IPS DF 19.7 (cell line): Measurements from ENCODE around the gene IQGAP3.
"Not testable (repeated sequence)": the region's sequence is repeated elsewhere in the genome, so short reads cannot be mapped to it uniquely, and the experiment has no call there.

Experiments used
- DNase-seq: peaks from one replicate; pipeline ENCODE4 v3.0.0-alpha.2; 2013; ENCODE audit warnings: low read depth, low spot score

Gene IQGAP3

DNA sequence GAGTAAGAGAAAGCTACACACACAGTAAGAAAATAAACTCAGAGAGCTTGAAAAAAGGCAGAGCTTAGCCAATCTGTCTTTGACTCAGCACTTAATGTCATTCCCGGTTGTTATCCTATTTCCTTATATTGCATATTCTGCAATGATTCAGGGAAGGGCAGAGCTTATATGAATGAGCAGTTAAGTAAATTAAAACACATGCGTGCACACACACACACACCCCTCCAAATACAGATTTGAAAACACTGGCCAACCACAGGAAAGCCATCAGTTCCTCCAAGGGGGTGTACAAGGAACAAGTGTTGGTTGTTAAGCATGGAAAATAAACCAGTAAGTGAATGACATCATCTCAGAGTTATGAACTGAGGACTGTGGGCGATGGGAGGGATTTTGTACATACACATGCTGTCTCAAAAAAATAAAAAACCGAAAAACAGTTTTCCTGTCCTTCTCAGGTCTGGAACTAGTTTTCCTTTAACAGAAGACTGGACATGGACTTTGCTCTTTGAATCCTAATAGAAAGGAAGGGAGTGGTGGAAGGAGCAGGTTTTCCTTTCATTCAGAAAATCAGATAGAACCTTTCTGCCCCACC lies 1.0 kb downstream of the IQGAP3 start:
- DNase-seq, result no peak

DNA sequence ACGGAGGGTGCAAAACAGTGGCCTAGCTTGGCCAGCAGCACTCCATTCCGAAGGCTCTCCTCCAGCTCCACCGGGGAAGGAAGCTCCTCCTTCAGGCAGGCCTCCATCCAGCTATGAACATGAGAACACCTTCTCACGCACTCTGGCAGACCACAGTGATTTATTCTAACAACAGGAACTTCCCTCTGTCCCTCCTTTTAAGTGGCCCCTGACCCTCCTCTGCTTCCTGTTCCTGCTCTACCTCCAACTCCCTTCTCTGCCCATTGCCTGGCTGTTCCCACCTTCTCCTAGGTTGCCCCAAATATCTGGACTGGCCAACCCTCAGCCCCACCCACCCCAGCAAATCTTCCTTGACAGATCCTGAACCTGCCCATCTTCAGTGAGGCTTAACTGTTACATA lies 5.9 kb downstream of the IQGAP3 start:
- DNase-seq, result no peak

- no peak for DNase-seq
Measured at GRCh38 chr1:156565519-156565918, 6.8 kb downstream of the IQGAP3 start.

DNA sequence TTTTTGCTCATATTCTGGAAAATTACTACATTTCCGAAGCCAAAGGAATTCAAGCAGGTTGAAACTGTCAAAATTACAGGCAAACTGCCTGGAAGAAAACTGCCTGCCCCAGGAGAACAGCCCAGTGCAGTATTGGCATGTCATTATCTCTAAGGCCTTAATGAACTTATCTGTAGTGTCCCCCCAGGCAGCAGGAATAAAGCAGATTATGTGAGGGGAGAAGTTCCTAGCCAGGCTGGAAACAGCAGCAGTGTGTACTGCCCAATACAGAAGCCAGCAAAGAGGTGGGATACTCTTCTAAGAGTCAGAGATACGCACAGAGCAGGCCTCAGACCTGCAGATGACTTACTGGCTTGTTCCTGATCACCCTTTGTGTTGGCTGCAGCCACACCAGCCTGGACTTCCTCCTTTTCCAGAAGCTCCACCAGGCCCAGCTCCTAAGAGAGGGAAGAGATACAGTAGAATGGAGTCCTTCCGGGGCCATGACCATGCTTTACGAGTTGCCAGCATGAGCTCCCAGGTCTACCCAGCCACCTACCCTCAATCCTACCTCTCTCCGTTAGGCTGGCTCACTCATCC lies 11.7 kb downstream of the IQGAP3 start:
- no peak for DNase-seq

- no peak for DNase-seq
Measured at GRCh38 chr1:156559797-156560385, 12.5 kb downstream of the IQGAP3 start.

- DNase-seq, result no peak
Measured at GRCh38 chr1:156559086-156559796, 13.1 kb downstream of the IQGAP3 start.

DNA sequence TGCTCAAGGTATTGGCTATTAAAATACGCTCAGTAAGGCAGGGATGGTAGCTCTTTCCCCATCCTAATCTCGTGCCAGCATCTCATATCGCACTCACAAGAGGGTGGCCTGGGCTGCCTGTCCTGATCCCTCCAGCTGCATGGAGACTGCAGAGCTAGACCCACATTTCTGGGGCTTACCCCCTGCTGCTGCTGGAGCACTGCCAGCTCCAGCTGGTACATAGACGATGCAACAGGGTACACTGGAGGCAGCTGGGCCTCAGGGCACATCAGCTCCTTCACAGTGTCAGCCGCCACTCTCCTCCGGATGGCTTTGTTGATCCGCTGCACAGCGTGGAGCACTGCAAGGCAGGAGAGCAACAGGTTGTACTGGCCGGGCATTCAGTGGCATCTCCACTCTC lies 16.0 kb downstream of the IQGAP3 start:
- no peak for DNase-seq

DNA sequence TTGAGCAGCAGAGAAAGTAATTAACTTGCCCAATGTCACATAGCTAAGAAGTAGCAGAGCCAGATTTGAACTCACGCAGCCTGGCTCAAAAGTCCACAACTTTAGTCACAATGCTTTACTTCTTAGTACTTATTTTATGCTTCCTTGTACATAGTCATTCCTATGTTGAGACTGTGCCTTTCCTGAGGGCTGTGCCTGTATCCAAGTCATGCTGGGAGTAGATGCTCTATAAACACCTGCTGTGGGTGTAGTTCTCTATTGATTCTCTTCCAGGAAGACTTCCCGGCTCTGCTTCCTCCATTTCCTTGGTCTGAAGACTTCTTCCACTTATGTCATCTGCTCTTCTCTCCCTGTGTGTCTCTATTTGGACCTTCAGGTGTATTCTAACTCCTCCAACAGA lies 16.6 kb downstream of the IQGAP3 start:
- no peak for DNase-seq

DNA sequence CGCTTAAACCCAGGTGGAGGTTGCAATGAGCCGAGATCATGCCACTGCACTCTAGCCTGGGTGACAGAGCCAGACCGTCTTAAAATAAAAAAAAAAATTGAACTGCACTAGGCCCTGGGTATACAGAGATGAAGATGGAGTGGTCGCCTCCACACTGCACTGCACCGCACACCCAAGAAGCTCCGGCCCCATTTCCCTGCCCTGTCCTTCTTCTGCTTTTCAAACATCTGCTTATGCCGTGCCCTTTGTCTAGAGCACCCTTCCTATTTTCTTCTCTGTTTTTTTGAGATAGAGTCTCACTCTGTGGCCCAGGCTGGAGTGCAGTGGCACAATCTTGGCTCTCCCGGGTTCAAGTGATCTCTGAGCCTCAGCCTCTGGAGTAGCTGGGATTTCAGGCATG lies 17.4 kb downstream of the IQGAP3 start:
- no peak for DNase-seq

DNA sequence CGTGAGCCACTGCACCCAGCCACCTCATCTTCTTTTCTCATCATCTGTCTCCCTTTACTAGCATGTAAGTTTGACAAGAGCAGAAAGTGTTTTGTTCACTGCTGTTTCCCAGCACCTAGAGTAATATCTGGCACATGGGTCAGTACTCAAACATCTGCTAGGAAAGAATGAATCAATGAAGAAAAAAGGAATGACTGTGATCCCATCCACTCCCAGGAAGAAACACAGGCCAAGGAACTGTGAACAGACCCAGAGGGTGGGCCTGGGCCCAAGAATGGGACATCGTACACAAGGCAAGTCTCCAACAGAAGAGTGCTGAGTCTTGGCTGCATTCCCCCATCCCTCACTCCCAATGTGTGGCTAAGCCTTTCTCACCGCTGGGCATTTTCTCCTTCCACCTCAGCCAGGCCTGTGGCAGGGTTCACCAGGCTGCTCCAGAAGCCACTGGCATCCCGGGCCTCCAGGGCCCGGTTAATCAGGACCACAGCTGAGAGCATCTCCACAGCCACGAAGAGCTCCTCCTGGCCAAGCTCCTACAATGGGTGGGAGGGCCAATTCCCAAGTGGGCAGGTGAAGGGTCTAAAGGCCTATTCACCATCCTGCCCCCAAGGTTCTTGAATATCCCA lies 18.4 kb downstream of the IQGAP3 start:
- no peak for DNase-seq

DNA sequence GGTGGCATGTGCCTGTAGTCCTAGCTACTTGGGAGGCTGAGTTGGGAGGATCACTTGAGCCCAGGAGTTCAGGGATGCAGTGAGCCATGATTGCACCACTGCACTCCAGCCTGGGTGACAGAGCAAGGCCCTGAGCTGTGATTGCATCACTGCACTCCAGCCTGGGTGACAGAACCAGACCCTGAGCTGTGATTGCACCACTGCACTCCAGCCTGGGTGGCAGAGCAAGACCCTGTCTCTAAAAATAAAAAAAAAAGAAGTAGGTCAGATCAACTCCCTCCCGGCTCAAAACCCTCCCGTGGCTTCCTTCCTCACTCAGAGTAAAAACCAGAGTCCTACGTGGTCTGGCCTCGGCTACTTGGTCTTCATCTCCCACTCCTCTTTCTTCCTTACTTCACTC lies 19.4 kb downstream of the IQGAP3 start:
- DNase-seq, result not testable (repeated sequence)

DNA sequence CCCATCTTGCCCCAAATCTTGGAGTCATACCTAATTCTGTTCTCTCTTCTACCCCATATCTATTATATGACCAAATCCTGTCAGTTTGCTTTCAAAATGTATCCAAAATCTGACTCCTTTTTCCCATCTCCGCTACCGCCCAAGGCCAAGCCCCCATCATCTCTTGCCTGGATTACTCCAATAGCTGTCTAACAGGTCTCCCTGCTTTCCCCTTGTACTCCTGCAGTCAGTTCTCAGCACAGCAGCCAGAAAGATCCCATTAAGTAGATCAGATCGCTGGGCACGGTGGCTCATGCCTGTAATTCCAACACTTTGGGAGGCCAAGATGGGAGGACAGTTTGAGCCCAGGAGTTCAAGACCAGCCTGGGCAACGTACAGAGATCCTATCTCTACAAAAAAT lies 19.8 kb downstream of the IQGAP3 start:
- DNase-seq, result no peak

DNA sequence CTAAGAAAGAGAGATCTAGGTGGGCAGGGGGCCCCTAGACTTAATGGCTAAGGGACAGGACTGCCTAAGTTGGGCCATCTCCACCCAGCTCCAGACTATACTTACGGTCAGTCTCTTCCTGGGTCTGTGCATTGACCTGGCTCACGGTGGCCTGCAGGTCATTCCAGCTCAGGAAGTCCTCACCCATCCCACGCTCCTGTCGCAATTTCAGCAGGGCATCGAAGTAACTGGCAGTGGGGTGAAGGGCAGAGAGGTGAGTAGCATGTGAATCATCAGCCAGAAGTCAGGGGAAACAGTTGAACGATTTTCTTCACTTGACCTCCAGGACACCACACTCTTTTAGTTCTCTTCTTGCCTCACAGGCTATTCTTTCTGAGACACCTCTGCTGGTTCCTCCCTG lies 20.5 kb downstream of the IQGAP3 start:
- DNase-seq, result no peak

DNA sequence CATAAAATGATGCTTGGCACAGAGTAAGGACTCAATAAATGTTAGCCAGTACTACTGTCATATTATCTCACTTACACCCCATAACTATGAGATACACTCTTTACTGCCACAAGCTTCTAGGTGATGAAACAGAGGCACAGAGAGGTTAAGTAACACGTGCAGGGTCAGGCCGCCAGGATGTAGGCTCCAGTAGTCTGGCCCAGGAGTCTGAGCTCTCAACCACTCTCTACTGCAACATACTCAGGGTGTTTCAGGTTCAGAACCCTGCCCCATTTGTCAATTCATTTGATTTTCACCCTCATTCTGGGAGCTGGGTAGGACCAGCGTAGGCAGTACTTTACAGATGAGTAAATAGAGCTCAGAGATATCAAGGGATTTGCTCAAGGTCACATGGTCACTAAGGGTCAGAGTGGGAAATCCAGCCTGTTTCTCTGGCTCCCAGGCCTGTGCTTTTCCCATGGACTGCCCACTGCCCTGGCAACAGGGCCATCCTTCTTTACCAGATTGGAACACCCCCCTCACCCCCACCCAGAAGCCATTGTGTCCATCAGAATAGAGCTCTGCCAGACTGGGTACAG lies 21.2 kb downstream of the IQGAP3 start:
- no peak for DNase-seq

DNA sequence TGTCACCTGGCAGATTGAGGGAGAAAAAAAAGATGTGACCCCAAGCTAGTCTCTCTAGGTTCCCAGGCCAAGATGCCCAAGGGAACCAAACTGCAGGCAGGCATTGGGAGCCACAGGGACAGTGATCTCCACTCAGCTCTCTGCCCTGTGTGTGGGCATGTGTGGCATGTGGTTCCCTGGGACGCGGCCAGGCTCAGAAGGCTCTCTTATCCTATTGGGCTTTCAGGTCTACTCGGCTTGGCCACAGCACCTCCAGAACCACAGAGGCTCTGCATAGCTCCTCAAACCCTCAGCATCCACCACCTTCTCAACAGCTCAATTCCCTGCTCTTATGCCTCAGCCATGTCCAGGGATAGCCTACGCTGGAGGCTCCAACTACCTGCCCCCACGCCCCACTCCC lies 22.0 kb downstream of the IQGAP3 start:
- DNase-seq, result no peak

- no peak for DNase-seq
Measured at GRCh38 chr1:156549831-156550230, 22.5 kb downstream of the IQGAP3 start.

DNA sequence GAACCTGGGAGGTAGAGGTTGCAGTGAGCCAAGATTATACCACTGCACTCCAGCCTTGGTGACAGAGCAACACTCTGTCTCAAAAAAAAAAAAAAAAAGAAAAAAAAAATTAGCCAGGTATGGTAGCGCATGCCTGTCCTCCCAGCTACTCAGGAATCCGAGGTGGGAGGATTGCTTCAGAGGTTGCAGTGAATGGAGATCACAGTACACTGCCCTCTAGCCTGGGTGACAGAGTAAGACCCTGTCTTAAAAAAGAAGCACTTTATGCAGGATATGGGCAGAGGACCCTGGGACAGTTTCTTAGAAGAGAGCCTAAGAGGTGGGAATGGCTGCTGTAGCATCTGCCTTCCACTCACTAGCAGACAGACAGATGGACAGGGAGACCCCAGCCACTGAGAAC lies 23.0 kb downstream of the IQGAP3 start:
- no peak for DNase-seq

GRCh38 chr1:156547982-156548381 lies 24.4 kb downstream of the IQGAP3 start:
- no peak for DNase-seq

GRCh38 chr1:156547434-156547833 lies 24.9 kb downstream of the IQGAP3 start:
- no peak for DNase-seq

DNA sequence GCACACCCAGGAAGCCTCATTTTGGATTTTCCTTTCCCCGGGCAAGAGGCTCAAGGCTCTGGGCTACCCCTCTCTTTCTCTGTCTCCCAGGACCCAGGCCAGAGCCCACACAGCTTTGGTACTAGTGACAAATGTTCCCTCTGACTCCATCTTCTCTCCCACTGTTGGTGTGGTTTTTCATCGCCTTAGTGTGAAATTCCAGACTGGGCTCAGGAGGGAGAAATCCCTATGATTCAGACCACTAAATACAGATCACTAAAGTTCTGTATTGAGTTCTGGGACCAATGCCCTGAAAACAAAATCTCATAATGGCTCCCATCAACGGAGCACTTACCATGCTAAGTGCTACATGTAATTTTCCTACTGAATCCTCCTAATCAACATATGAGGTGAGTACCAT lies 26.1 kb downstream of the IQGAP3 start:
- no peak for DNase-seq

DNA sequence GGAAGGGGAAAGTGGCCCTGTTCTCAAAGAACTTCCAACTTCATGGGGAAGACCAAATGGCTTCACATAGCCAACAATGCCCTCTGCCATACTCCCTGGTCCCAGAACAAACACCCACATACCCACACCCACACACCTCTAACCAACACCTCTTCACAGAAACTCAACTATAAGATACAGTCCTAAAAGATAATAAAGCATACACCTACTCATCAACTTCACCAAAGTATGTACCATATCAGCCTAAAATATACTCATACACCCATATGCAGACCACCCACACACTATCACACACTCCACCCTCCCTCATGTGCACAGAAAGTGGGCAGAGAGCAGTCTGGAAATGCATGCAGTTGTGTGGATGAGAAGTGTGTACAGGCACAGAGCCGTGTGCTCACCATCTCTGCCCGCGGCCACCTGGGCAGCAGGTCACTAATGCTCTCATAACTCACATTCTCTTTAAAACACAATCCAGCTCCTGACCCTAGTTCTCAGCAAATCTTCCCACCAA lies 27.7 kb downstream of the IQGAP3 start:
- no peak for DNase-seq

GRCh38 chr1:156543066-156543465 lies 29.3 kb downstream of the IQGAP3 start:
- no peak for DNase-seq
